ENCODE data around the gene DCP1B.

Gene DCP1B

DNA sequence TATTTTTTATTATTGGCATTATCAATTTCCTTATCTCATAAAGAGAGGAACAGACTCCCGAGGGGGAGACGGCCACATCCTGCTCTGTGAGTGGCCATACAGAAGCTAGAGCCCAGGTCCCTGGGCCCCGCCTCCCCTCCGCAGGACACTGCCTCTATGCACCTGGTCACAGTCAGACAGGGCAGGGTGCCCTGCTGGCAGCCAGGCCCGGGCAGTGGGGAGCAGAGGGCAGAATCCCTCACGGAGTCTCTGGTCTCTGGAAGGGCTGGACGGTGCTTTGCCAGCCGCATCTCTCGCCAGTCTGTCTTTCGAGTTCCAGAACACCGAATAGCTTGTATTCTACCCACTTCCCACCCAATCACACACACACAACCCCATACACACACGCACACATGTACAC lies 69.4 kb downstream of the DCP1B start:
- DNase-seq (ENCODE audit: low read depth in 2 of 2), result no peak

DNA sequence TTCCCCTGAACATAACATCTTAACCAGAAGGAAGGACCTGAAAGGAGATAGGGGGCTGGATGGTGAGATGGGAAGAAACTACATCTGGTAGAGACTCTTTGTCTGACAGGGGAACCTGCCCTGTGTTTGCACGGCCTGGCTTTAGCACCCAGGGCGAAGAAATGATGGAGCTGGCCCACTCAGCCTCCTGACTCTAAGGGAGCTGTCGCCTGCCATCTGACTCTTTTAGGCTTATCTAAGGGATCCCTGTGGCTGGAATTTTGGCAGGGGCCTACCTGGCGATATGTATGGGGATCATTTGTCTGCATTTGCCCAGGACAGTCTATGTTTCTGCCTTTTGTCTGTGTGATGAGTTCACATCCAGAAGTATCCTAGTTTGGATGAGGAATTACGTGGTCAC lies 70.2 kb downstream of the DCP1B start:
- DNase-seq (ENCODE audit: low read depth in 2 of 2), result no peak

DNA sequence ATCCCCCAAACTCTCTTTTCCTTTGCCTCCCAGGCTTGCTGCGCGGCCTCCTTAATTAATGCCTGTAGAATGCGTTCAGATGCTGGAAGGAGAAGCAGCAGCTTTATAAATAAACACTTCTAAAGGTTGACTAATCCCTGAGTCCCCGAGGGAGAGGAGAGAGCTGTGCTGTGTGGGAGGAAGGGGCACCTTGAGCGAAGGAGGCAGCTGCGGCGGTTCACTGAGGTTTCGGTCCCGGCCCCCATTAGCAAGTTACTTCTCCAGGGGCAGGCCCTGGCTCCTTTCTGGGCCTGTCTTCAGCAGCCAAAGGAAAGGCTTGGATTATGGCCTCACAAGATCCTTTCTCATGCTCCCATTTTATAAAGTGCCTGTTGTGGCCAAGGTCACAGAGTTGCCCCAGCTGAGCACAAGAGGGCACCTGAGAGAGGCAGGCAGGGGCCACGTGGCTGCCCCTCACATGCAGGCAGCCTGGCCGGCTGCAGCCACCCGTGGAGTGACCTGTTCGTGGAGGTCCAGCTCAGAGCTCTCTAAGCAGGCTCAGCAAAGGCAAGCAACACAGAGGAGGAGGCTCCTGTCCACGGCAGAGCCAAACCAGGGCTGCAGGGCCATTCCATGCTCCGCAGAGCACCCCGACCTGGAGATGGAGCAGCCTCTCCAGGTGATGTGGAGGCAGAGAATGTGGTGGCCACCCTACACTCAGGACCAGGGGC lies 70.8 kb downstream of the DCP1B start:
- no peak for DNase-seq (ENCODE audit: low read depth in 2 of 2)

DNA sequence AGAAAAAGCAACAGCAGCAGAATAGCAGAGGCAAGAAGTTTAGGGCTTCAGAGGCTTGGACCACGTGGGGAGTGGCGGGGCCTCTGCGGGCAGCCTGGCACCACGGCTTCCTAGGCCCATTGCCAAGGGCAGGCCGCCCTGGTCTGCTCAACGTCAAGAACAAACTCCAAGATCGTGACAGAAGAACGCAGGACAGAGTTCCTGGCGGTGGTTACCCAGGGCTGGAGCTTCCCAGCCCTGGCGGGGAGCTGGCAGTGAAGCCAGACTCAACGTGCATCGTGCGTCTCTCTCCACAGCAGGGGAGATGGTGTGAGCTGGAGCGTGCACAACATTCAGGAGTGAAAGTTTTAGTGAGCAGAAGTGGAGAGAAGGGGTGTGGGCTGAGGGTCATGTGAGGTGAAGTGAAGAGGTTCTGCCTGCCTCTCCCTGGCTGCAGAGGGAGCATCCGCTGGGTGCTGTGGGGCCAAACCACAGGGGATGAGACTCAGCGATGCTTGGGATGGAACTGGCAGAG lies 71.9 kb downstream of the DCP1B start:
- no peak for DNase-seq (ENCODE audit: low read depth in 2 of 2)

DNA sequence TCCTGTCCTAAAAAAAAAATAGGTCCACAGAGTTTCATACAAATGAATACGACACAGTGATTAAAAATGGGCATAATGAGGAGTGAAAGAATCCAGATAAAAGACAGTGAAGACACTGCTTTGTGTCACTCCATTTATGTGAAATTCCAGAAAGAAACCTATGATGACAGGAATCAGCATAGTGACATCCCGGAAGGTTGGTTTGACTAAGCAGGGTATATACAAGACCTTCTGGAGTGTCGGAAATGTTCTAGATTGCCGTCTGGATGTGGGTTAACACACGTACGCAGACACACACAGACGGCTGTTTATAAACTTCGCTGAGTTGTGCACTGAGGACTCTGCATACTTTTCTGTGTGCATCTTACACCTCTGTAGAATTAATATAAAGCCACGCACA lies 72.6 kb downstream of the DCP1B start:
- DNase-seq (ENCODE audit: low read depth in 2 of 2), result no peak

DNA sequence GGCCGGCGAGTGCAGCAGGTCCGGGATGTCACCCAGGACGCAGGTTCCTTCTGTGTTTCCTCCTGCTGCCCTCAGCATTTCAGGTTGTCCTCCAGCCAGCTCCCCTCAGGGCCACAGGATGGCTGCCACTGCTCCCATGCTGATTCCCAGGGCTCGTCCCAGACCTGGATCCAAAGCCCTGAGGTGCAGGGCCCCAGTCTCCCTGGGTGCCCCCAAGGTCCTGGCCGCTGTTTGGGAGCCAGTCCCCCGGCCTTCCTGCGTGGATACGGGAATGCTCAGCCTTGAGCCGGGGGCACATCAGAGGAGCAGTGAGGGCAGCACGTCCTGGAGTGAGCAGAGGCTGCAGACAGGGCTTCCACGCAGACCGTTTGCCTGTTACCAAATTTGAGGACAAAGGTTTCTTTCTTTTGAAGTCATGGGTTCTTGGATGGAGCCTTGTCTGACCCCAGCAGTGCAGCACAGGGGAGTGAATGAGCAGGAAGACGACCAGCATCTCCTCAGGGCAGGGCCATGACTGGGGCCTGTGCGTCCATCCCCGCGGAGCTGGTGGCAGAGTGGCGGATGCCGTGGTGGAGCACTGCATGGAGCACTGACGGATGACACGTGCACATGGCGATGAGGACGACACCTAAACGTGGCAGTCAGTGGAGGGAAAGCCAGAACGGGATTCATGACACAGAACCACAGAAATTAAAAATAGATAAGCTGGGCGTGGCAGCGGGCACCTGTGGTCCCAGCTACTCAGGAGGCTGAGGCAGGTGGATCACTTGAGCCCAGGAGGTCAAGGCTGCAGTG lies 73.3 kb downstream of the DCP1B start:
- no peak for DNase-seq (ENCODE audit: low read depth in 2 of 2)

DNA sequence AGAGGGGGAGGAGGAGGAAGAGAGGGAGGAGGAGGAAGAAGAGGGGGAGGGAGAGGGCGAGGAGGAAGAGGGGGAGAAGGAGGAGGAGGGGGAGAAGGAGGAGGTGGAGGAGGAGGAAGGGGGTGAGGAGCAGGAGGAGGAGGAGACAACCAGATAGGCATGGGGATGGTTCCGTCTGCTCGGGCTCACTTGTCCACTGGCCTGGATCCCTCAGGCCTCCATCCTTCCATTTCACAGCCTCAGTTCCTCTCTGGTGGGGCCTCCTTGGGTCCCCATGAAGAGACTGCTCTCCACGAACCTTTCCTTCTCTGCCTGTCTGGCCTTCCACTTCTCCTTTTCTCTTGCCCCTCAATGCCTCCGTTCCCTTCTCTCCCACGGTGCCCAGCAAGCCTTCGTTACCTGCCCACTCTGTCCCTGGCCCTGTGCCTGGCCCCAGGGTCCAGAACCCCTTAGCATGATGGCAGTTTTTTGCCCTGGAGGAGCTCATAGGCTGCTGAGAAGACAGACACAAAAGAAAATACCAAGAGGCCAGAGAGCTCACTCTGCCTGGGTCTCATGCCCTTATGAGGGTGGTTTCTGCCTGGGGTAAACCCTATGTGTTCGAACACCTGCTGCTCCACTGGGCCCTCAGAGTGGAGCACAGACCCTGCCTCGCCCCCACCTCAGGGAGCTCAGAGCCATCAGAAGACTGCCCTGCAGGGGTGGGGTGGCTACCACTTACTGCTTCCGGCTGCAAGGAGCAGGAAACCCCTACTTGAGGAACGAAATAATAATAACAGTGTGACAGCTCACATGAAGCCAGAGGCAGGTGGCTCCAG lies 74.1 kb downstream of the DCP1B start:
- DNase-seq (ENCODE audit: low read depth in 2 of 2), result no peak

DNA sequence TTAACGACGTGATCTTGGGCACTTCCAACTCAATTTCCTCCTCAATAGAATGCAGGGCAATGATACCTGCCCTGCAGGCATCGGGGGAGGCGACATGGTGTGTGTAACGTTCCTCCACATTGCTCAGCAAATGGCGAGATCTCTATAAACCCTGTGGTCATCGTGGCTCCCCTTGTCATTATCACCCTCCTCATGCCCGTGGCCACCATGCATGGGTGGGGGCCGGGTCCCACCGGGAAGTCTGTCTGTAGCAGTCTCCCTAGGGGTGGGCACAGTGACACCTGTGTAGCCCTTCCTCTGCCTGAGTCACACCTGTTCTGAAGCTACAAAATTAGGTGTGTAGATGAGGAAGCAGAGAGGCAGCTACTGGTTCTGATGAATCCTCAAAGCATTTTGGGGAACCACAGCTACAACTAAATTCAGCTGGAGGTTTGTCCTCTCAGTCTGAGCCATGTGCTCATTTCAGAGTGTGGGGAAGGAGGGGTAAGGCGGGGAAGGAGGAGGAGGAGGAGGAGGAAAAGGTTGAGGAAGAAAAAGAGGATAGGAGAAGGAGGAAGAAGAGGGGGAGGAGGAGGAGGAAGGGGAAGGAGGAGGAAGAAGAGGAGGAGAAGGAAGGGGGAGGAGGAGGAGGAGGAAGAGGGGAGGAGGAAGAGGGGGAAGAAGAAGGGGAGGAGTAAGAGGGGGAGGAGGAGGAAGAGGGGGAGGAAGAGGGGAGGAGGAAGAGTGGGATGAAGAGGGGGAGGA lies 74.8 kb downstream of the DCP1B start:
- DNase-seq (ENCODE audit: low read depth in 2 of 2), result no peak

DNA sequence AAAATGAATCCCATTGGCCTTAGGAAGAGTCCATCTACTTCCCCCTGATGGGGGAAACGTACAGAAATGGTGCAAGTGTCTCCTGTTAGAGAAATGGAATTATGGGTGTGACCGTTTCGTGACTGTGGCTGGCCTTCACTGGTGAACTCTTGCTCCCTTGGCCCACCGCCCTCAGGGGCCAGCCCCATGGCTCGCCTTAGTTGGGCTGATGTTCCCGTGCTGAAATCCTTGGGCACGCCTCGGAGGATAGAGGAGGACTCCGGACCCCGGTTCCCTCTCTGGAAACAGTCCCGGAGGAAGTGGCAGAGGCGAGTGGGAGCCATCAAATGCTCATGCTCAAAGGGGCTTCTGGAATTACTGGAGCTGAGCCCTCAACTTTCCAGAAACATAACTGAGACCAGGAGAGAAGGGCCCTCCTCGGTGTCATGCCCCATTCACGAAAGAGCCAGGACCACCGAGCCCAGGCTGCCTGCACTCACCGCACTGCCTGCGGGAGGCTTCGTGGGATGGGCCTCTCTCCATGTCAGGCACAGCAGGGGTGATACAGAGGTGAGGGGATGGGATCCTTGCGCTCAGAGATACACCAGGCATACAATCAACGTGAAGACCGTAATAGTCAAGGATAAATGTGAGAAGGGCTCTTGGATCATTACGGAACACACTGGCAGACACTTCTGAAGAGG lies 75.7 kb downstream of the DCP1B start:
- no peak for DNase-seq (ENCODE audit: low read depth in 2 of 2)

DNA sequence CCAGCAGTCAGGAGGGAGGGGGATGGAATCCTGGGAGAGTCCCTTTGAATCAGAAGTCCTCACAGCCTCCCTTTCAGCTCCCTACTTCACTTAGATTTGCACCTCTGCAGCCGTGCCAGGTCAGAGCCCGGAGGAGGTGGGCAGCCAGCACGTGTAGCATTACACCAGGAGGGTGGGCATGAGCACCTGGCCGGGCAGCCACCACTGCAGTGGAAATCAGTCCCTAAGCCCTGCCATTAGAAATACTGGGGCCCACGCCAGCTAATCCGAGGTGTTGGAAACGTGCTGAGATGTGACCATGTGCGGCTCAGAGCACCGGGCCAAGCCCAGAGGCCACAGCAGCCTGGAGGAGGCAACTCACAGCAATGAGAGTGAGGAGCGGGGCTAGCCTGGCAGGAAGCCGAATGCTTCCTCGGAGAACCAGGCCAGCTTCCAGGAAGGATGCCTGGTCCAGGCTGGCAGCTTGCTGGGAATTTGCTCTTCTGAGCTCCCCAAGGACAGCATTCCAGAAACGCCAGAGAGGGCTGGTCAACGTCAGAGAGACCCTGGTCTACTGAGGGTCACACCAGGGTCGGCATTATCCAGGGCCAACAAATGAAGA lies 76.4 kb downstream of the DCP1B start:
- no peak for DNase-seq (ENCODE audit: low read depth in 2 of 2)

DNA sequence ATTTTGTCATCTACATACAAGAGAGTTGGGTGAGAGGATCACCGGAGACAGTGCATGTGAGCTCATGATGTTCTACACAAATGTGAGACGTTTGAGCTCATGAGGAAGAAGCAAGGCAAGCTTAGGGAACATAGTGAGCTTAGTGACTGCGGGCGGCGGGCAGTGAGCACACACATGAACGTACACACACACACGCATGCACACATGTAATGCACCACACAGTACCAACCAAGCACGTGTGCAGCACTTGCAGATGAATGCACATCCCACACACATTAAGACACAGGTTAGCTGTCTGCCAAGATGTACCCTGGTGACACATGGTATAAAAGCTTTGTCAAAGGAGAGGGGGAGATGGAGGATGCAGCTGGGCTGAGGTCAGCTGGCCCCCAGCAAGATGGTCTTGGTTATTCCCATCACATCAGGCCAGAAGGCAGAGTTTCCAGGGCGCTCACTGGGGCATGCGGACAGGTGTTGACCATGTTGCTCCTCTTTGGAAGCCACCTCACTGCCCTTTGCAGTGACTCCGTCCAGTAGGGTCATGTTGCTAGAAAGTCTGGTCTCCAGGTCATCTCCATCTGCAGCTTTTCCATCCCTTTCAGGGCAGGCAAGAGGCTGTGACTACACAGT lies 77.1 kb downstream of the DCP1B start:
- no peak for DNase-seq (ENCODE audit: low read depth in 2 of 2)

DNA sequence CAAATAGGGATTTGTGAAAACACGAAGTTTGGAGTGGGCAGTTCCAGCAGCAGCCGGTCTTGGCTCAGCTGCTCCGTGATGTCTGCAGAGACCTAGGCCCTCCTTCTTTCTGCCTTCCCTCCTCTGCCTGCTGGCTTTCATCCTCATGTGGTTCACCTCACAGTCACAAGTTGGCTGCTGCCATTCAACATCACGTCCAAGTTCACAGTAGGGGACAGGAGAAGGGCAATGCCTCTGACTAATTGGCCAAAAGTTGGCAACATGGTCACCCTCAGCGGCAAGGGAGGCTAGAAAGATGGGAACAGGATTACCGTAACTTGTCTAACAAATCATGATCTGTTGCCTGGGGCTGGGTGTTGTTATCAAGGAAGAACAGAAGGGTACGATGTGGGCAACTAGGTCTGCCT lies 78.0 kb downstream of the DCP1B start:
- no peak for DNase-seq (ENCODE audit: low read depth in 2 of 2)

DNA sequence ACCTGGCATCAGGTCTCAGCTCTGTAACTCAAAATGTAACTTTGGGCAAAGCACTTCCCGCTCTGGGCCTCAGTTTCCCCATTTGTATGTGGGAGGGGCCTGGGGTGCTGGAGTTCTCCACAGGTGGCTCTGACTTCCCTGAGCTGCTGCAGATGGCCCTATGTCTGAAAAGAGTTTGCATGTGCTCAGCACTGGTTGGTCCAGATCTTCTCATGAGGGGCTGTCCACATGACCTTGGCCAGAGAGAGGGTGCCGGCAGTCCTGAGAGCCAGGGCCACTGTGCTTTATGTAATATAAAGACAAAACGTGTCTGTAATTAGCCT lies 78.6 kb downstream of the DCP1B start:
- DNase-seq (ENCODE audit: low read depth in 2 of 2), result no peak

DNA sequence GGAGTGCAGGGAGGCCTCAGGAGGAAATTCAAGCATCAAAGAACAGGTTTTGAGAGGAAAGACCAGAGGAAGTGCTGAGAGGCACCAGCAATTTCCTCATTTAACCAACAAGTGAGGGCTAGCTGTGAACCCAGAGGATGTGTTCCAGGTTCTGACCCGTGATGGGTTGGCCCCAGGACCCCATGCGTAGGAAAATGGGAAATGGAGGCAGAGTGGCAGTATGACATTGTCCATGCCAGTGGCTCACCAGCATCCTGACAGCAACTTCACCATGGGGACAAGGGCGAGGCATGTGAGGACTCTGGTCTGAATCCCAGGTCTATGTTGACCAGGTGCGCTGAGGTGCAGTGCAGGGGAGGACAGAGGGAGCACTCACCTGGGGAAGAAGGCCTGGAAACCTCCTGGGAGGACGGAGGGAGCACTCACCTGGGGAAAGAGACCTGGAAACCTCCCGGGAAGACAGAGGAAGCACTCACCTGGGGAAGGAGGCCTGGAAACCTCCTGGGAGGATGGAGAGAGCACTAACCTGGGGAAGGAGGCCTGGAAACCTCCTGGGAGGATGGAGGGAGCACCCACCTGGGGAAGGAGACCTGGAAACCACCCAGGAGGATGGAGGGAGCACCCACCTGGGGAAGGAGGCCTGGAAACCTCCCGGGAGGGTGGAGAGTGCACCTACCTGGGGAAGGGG lies 79.1 kb downstream of the DCP1B start:
- no peak for DNase-seq (ENCODE audit: low read depth in 2 of 2)

DNA sequence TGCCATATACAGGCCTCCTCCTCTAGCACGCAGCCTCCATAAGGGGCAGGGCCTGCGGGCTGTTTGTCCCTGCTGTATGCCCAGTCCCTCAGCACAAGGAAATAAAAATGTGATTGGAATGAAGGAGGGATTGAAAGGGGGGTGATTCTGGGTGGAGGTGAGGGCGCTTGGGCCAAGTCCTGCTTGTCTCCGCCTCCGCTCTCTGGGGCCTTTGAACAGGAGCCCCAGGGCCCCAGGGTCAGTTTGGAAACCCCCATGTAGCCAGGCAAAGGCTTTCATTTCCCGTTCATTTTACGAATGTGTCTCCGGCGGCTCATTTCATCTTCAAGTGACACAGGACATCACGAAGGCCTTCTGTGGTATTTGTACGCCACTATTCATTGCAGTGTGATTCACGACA lies 81.3 kb downstream of the DCP1B start:
- no peak for DNase-seq (ENCODE audit: low read depth in 2 of 2)

DNA sequence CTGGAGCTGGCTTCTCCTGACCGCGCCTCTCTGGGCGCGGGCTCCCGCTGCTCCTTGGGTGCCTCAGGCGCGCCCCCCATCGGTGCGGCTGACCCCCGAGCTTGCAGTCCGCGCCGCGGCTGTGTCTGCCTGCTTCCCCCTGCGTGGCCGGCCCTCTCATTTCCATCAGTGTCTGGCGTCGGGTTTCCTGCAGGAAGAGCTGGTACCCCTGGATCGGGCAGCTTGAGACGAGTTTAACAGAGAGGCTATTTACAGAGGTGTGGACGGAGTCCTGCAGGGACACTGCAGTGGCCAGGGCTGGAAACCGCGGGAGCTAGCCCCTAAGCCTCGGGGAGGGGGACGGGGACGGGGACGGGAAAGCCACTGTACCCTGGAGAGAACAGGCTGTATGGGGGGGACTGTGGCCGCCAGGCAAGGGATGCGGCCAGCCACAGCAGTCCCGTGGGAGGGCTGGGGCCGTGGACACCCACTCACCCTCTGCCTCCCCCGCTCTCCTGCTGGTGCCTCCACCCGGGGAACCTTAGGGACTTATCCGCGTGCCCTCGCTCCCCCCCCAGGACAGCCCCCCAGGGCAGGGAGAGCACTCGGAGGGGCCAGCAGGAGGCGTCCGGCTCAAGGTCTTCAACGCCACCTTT lies 82.1 kb downstream of the DCP1B start:
- no peak for DNase-seq (ENCODE audit: low read depth in 2 of 2)

DNA sequence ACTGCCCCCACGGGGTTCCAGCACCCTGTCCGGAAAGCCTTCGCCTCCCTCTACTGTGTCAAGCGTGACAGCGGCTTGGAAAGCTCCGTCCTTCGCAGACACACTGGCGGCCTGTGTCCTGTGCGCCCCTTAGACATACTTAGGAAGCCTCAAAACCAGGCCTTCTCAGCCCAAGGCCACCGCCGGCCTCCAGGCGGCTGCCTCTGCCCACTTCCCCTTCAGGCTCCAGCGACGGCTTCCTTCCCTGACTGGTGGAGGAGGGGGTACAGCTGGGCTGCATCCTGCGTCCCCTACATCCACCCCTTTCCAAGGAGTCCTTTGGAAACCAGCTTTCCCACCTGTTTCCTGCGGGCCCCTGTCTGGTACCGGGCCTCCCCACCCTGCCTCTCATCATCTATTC lies 83.3 kb downstream of the DCP1B start:
- no peak for DNase-seq (ENCODE audit: low read depth in 2 of 2)

DNA sequence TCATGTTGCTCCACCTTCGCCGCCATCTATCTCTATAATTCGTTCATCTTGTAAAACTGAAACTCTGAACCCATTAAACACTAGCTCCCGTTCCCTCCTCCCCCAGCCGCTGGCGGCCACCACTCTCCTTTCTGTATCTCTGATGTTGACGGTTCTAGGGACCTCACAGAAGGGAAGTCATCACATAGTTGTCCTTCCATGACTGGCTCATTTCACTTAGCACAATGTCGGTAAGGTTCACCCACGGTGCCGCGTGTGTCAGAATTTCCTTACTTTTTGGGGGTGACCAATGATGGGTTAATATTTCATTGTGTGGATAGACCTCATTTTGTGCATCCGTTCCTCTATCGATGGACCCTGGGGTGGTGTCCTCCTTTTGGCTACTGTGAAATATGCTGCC lies 83.8 kb downstream of the DCP1B start:
- DNase-seq (ENCODE audit: low read depth in 2 of 2), result no peak

DNA sequence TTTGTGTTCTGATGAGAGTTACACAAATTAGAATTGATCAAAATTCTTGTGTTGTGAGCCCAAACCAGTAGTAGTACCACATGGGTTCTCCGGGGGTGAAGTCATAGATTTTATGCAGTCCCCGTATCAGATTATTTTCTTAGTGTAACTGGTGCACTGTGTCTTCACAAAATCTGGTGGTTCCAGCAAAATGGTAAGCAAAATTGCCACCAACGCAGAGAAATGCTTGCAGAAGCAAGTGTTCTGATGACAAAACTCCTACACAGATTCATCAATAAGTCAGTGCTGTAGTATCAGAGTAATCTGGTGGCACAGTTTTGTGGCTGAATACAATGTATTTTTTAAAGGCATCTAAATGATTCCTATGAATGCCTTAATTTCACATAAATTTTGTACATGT lies 84.5 kb downstream of the DCP1B start:
- DNase-seq (ENCODE audit: low read depth in 2 of 2), result no peak

Measured in stimulated activated CD8-positive, alpha-beta memory T cell treated with anti-CD3 and anti-CD28 coated beads, Interleukin-2, amount 100 ng/mL, for 48 hours (primary cell).